ENCODE data around the gene EXTL2.
"Not testable (repeated sequence)": the region's sequence is repeated elsewhere in the genome, so short reads cannot be mapped to it uniquely, and the experiment has no call there.

The EXTL2 gene, protein sequence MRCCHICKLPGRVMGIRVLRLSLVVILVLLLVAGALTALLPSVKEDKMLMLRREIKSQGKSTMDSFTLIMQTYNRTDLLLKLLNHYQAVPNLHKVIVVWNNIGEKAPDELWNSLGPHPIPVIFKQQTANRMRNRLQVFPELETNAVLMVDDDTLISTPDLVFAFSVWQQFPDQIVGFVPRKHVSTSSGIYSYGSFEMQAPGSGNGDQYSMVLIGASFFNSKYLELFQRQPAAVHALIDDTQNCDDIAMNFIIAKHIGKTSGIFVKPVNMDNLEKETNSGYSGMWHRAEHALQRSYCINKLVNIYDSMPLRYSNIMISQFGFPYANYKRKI

DNA sequence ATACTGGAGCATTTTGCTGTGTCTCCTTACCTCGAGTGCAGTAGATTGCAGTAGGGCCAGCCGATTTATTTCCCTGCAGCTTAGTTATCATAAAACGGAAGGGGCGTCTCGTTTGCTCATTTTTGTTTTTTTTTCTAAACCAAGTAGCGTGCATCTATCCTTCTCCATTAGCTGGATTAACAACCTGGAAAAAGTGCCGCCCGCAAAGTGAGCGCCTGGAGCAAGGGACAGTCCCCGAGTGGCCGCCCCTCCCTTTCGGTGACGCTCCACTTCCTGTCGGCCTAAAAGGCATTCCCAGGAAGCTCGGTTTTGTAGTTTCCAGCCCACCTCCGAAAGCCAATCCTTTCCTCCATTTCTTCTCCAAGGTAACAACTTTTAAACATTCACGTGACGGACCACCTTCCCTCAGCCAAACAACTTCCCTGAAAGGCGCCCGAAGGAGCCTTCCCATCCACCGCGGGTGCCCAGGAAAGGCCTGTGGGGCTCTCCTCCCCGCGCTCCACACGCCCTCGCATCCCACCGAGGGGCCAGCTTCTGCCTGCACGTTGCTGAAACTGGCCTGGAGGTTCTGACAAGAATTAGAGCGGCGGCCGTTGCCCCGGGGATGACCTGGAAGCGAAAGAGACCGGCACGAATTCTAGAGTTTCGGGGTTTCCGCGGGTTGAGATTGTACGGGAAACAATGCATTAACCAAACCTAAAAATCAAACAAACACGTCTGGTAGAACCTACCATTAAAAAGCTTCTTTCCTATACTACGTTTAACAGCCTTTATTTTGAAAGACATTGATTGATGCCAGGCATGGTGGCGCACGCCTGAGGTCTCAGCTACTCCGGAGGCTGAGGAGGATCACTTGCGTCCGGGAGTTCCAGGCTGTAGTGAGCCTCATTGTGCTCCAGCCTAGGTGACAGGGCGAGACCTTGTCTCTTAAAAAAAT lies at the start of gene EXTL2:
Gene EXTL2 (minus strand): TSS at position 240 of the 937 bp plus-strand sequence. CDS start 6,085 bp downstream, outside the sequence.
- peak; percentile 44 to 61 for DNase-seq

DNA sequence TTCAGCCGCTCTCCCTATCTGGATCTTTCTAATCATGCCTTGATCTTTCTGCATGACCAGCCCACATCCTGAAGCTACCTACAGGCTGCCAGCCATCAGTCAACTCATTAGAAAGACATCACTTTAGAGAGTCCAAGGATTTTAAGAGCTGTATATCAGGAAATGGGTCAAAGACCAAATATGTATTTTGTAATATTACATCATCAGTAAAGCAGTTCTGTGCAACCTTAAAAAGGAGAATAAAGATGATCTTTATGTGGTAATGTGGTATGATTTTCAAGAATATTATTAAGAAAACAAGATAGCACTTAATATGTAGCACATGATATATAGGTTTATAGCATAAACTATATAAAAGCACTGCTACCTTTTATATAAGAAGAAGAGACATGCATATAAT lies 48.9 kb upstream of the EXTL2 start:
- DNase-seq, result no peak

DNA sequence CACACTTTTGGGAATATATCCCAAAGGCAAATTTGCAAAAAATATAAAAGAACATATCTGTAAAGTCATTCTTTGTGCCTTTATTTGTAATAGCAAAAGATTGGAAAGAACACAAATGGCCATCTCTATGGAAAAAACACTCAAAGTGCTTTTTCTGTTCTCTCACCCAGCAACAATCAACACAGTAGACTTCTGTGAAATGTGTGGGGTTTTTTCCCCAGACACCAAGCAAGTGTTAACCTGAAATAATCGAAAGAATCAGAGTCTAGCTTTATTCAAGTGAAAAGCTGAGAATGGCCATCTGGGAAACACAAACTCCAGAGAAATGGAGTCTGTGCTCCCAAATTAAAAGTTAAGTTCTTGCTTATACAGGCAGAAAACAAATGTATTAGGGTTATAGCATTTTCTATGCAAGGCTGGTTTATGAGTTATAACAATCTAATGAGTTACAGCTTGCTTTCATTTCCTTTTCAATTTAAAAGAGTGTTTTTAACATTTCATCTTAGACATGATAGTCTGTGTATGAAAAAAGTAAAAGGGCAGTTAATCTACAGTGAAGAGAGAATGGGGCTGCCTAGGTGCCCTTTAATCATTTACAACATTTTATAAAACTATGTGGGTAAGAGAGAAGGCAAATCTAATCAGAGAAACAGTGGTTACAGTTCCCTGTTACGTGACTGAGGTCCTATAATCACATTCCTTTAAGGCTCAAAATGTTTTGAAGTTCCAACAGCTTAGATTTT lies 47.8 kb upstream of the EXTL2 start:
- DNase-seq, result no peak

DNA sequence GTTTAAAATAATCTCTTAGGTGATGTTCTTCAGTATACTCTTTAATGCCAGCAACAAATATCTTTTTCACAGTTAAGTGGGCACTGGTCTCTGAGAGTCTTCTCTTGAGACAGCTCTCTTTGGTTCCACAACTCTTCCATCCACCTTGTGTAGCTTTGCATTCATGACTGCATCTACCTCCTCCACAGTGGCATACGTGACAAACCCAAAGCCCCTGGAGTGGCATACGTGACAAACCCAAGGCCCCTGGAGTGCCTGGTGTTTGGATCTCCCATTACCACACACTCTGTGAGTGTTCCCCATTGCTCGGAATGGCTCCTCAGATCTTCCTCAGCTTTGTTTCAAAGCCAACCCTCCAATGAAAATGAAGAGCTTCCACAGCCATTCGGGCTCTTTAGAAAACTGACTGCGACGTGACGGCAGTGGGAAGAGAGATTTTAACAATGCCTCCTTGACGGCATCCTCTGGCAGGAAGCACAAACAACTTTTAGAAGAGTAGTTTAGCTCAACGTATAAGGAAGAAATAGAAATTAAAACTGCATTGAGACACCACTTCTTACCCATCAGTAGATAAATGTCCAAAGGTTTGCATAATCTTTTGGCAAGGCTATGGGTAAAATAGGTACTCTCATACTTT lies 47.1 kb upstream of the EXTL2 start:
- no peak for DNase-seq

DNA sequence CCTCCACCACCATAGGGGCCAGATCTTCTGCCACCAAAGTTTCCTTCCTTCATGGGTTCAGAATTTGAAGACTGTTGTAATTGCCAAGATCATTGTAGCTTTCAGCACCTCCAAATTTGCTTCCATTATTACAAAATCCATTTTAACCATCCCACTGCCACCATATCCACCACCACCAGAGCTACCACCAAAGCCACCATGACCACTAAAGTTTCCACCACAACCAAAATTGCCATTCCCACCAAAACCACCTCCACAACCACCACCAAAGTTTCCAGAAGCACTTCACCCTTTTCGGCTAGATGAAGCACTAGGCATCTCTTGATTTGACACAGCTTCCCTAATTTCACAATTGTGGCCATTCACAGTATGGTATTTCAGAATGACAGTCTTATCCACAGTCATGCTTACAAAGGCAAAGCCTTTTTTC lies 46.5 kb upstream of the EXTL2 start:
- peak; percentile 44 to 49 for DNase-seq

DNA sequence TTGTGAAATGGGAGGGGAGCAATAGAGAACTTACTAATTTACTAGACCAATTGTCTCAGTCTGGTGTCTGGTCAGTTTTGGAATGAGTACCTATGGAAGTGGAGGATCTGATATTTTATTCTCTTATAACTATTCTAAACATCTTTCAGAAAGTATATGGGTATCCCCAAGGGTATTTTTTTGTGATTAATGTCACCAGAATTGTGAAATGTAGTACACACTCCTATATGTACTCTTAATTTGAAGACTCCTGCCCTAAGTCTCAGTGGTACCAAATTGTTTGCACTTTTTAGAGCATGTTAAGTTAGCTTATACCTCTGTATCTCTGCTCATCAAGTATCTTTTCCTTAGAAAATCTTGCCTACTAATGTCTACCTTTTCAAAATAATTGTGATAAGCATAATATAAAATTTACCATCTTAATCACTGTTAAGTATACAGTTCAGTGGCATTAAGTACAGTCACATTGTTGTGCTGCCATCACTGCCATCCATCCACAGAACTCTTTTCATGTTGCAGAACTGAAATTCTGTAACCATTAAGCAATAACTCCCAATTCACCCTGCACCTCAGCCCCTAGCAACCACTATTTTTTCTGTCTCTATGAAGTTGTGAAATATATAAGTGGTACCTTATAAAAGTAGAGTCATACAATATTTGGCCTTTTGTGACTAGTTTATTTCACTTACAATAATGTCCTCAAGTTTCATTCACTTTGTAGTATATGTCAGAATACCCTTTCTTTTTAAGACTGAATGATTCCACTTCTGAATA lies 41.7 kb upstream of the EXTL2 start:
- no peak for DNase-seq

DNA sequence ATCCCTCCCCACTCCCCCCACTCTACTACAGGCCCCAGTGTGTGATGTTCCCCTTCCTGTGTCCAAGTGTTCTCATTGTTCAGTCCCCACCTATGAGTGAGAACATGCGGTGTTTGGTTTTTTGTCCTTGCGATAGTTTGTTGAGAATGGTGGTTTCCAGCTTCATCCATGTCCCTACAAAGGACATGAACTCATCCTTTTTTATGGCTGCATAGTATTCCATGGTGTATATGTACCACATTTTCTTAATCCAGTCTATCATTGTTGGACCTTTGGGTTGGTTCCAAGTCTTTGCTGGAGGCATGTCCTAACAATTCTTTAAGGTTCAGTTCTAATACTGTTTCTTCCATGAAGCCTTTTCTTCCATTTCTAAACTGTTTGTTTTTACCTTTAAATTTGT lies 38.9 kb upstream of the EXTL2 start:
- not testable (repeated sequence) for DNase-seq

DNA sequence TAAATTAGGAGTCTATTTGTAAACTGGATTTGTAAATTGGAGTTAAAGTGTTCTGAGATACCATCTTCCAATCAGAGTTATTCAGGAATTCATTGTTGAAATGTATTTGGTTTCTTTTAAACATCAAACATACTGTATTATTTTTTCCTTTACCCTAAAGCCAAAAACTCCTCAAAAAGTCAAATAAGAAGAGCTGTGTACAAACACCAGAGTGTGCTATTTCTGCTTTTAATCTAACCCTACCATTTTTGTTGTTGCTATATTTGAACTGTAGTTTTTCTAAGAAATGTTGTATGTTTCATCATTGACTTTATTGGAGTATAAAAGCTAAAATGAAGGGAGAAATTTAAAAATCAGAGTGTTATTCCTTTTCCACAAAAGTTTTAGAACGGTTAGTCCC lies 37.1 kb upstream of the EXTL2 start:
- no peak for DNase-seq

DNA sequence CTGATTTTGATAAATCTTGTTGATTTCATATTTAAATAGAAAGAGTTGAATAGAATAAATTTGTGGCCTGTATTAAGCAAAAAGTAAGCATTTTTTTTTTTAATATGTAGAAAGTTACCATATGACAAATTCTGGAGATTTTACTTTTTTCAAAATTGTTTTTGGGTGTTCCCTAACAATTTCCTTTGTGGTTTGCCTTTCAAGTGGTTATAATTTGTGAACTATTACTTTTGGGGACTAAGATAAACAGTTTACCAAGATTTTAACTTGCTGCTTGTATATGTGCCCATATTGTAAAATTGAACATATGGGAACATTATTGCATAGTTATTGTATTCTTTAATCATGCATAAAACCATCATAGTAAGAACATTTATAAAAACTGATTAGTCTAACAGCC lies 35.9 kb upstream of the EXTL2 start:
- DNase-seq, result no peak

DNA sequence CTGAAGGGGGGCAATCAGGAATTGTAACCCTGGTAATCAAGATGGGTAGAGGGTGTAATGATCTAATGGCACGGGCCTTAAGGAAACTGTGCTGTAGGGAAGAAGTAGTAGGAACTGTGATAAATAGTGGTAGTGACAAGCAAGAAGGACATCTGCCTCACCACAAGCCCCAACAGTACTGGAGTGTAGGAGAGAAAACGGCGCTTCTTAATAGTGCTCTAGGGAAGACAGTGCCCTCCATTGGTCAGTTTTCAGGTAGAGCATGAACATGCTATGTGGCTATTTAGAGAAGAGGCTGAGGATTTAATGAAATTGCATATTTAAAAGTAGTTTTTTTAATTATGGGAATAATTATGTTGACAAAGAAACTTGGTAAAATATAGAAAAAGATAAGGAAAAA lies 33.5 kb upstream of the EXTL2 start:
- DNase-seq, result no peak

DNA sequence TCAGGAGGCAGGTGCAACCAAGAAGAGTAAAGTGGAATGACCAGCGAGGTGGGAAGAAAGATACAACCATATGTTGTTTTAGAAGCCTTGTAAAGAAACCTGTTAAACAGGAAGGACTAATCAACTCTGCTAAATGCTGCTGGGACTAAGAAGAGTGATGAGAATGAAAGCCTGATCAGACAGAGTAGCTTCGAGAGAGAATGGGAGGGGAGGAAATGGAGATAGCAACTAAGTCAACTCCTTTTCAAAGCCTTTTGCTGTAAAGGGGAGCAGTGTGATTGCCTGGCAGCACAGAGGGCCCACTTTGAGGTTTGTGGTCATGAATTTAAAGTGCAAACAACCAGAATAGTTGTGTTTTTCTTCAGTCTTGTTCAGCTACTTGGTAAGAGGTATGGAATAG lies 32.6 kb upstream of the EXTL2 start:
- no peak for DNase-seq

DNA sequence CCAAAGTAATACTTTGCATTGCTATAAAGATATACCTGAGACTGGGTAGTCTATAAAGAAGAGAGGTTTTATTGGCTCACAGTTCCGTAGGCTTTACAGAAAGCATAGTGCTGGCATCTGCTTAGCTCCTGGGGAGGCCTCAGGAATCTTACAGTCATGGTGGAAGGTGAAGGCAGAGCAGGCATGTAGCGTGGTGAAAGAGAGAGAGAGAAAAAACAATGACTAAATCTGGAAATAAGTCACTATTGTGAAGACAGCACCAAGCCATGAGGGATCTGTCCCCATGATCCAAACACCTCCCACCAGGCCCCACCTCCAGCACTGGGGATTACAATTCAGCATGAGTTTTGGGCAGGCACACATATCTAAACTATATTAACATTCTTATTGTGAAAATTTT lies 31.6 kb upstream of the EXTL2 start:
- no peak for DNase-seq

DNA sequence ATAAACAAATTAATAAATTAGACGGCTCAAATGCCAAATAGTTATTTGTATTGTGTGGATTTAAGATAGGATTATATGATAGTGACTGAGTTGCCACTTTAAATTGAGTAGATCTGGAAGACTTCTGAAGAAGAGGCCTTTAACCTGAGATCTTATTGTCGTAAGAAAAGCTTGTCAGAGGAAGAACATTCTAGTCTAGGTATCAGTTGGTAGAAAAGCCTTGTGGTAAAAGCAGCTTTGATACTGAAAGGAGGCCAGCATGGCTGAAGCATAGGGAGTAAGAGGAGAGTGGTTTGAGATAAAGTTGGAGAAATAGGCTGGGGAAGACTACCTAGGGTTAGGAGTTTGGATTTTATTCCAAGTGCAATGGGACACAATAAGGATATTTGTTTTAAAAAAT lies 30.3 kb upstream of the EXTL2 start:
- DNase-seq, result no peak

DNA sequence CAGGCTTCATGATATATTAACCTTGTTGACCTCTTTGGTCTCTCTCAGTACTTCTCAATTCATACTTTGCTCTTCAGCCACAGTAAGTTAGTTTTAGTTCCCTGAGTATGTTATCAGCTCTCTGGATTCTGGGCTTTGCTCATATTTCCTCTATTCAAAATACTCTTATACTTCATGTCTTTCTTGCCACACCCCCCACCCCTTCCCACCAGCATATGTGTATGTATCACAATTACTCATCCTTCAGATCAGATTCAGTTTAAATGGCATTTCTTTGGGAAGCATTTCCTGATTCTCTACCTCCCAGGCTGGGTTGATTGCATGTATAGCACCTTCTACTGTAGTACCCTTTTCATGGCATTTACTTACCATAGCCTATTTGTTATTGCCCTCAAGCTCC lies 29.6 kb upstream of the EXTL2 start:
- DNase-seq, result no peak

DNA sequence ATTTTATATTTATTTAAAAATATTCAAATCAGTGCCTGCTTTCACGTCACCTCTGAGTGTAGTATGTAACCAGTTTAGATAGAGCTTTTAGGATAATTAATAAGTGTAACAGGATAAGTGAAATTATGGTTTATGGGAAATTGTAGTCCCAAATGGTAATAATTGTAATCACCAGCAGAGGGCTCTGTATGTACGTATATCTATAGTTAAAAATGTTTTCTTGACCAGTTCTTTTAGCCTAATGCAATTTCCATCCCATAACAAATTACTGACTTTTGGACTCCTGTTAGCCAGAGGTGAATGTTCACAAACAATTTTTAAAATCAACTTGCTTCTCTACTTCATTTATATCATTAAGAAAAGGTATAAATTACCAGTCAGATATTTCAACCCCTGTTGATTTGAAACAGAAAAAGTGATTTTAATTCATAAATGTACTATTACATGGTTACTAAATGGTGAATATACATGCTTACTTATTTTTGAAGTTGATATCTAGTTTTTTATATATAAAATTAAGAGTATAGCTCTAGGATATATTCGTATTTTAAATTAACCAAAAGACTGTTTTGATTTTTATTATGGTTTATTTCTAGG lies 26.6 kb upstream of the EXTL2 start:
- no peak for DNase-seq

DNA sequence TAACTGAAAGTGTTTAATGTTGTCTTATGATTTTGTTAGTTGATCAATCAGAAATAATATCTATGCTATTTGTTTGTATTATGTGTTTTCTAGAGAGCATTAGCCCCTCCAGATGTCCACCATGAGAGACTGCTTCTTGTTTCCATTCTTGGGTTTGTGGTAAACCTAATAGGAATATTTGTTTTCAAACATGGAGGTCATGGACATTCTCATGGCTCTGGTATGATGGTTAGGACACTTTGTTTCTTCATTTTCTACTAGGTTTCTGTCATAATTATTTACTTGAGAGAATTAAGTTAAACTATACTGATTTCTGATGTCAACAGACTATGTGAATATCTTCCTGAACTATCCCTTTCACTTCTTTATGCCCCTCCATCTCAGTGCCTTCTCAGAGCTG lies 17.4 kb upstream of the EXTL2 start:
- no peak for DNase-seq

DNA sequence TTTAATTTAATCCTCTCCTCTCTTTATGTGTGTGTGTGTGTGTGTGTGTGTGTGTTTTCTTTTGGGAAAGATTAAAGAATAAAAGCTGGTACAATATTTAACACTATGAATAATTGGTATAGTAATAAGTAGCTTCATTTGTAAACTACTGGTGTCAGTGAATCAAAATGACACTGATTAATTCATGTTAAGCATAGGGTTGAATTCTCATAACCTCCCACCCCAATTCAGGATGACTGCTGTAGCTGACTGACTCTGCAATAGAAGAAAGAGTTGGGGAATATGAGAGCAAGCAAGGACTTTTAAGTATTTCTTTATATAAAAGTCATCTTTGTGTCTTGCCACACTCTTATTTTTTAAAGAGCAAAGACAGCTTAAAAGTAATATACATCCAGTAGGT lies 14.4 kb upstream of the EXTL2 start:
- no peak for DNase-seq

DNA sequence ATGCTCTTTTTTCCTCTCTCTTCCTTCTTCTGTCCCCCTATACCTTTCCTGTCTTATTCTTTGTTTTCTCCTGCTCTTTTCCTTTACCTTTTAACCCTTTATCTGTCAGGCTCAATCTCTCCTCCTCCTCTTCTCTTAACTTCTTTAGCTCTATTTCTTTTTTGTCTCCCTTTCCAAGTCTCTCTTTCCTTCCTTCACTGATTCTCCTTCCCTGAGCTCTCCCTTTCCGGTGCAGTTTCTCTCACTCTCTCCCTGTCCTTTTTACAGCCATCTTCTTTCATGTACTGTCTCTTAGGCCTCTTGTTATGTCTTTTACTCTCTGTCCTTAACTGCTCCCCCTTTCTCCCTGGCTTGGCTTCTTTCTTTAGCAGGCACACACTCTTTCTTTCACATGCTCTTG lies 13.2 kb upstream of the EXTL2 start:
- DNase-seq, result no peak

DNA sequence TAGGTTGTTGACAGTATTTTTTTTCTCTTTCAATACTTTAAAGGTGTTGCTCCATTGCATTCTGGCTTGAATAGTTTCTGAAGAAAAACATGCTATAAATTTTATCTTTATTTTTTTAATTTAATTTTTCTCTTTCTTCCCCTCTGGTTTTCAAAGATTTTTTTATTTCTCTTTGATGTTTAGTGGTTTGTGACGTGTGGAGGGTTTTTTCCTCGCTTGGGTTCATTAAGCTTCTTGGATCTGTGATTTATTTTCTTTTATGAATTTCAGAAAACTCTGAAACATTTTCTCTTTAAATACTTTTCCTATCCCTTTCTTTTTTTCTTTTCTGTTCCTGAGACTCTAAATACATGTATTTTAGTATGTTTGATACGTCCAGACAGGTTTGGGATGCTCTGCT lies 10.5 kb upstream of the EXTL2 start:
- no peak for DNase-seq

DNA sequence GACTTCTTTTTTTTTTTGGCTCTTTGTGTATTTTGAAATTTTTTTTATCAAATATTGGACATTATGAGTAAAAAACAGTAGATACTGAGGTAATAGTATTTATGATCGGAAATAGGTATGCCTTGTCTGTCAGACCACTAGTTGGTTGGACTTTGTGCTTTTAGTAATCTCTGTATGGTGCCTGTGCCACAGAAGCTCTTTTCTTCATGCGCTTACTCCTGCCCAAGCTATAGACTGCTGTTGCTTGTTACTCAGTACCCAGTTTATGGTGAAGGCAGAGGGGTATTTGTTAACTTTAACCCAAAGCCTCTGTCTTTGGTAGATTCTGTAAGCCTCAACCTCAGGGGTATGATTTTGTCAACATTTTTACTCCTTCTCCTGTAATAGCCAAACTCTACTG lies 9.9 kb upstream of the EXTL2 start:
- no peak for DNase-seq

DNA sequence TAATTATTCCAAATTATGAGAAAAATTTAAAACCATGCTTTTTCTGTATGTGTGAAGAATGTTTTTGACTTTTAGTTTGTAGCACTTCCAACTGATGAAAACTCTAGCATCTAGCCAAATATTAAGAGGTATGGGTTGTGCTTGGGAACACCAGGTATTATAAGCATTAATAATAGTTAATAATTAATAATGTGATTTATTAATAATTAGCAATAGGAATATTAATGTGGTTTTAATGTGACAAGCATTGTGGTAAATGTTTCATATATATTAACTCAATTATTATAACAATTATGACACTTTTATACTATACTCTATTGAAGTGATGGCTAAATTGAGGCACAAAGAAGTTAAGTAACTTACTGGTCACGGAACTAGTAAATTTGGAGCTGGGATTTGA lies 9.1 kb upstream of the EXTL2 start:
- no peak for DNase-seq

DNA sequence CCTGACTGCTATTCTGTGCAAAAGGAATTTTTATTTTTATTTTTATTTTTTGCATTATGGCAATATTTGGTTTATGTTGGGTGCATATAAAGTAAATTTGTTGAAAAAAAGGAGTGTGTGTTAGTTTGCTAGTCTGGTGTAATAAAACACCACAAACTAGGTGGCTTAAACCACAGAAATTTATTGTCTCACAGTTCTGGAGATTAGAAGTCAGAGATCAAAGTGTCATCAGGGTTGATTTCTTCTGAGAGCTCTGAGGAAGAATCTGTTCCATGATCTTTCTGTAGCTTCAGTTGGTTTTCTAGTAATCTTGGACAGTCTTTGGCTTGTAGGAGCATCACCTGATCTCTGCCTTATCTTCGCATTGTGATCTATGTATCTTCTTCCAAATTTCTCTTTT lies 7.7 kb upstream of the EXTL2 start:
- no peak for DNase-seq

Data from stimulated activated CD4-positive, alpha-beta T cell treated with anti-CD3 and anti-CD28 coated beads, Interleukin-2, amount 100 ng/mL, for 48 hours (primary cell).